LHCN-M2 (cell line): ENCODE results near the gene PTCRA. TPM values are rescaled to one million over a fixed set of nuclear protein-coding genes. Genes with fewer than 3 reads are reported as not detected.
"Not testable (repeated sequence)": the region's sequence is repeated elsewhere in the genome, so short reads cannot be mapped to it uniquely, and the experiment has no call there.

Experiments
- DNase-seq: peaks from one replicate; pipeline ENCODE4 v3.0.0-alpha.2; 2012; ENCODE audit warnings: low read depth
- total RNA-seq: library from RNA; depleted of rRNA; stranded (reverse); fragments of >200 nt; gene quantifications from 2 replicates; pipeline ENCODE4 v1.2.3, GENCODE V29; 2014

Gene PTCRA
- total RNA-seq, 1 experiment from 2014 or later = not detected

DNA sequence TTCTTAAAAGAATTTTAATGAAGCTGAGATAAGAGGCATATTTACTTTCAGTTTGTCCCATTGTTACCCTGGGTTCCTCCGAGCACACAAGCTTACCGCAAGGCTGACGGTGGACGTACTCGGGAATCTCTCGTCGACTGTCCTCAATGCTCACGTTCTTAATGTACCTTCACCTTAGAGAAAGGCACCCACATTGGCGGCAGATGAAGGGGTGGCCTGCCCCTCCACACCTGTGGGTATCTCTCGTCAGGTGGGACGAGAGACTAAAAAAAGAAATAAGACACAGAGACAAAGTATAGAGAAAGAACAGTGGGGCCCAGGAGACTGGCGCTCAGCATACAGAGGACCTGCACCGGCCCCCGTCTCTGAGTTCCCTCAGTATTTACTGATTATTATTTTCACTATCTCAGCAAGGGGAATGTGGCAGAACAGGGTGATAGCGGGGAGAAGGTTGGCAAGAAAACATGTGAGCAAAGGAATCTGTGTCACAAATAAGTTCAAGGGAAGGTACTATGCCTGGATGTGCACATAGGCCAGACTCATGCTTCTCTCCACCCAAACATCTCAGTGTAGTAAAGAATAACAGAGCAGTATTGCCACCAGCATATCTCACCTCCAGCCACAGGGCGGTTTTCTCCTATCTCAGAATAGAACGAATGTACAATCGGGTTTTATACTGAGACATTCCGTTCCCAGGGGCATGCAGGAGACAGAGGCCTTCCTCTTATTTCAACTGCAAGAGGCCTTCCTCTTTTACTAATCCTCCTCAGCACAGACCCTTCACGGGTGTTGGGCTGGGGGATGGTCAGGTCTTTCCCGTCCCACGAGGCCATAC lies 13.2 kb upstream of the PTCRA start:
- DNase-seq = not testable (repeated sequence)

DNA sequence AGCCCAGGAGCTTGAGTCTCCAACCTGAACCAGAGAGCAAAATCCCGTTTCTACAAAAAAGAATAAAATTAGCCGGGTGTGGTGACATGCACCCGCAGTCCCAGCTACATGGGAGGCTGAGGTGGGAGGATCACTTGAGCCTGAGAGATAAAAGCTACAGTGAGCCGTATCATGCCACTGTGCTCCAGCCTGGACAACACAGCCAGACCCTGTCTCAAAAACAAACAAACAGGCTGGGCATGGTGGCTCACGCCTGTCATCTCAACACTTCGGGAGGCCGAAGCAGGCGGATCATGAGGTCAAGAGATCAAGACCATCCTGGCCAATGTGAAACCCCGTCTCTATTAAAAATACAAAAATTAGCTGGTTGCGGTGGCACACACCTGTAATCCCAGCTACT lies 11.4 kb upstream of the PTCRA start:
- no peak for DNase-seq

DNA sequence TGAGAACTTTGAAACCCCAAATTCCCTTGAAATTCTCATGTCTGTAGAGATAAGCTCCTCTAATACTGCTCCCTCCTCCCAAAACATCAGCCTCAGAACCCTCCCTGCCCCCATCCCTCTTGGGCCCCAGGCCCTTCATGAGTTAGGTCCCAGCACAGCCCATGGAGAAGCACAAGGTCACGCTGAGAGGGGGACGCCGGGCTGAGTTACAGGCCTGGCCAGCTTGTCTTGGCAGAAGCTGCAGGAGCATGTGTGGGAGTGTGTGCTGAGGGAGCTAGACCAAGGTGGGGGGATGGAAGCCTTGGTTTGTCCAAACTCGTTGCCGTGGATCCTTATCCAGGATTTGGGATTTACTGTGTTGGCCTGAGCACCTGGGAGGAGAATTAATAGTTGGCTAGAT lies 8.5 kb upstream of the PTCRA start:
- no peak for DNase-seq

DNA sequence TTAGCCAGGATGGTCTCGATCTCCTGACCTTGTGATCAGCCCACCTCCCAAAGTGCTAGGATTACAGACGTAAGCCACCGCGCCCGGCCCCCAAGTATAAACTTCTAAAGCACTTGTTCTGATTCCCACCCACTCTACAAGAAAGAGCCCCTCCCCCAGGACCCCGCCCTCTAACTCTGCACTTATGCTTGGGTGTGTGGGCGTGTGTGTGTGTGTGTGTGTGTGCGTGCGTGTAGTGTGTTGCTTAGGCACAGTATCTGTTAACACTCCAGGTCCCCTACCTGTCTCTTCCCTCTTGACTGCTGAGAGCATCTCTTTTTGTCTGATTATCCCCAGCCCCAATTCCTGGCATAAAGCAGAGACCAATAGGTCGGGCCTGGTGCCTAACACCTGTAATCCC lies 6.0 kb upstream of the PTCRA start:
- no peak for DNase-seq

DNA sequence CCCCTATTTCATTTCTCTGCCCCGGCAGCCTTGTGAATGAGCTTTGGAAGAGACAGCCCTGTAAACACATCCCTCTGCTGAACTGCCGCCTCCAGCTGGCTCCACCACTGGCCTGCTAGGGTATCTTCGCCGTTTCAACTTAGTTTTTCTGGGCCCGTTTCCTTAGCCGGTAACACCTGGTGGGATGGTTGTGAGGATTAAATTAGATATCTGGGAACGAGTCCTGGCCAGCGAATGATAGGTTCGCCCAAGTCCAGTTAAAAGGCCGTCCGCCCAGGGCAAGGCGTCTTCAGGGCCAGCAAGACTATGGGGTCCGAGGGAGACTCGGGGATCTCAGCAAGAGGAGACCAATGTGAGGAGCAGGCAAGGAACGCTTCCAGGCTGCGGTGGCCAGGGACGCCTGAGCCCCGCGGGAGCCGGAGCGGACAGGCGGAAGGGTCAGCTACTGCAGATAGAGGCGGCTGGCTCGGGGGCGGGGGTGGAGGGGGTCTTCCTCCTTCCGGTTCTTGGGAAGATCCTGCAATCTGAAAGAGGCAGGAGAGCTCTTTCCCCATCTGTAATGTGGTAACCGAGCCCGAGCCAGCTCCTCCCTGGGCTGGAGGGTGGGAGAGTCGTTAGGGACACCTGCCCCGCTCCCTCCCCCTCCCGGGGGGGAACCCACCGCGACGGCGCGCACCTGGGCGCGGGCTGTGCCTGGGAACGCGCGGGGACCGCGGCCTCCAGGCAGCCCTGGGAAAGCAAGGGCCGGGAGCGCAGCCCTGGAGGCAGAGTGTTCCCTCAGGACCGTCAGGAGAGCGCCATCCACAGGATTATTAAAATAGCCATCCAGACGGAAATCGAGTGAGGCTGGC lies 4.5 kb upstream of the PTCRA start:
- no peak for DNase-seq

DNA sequence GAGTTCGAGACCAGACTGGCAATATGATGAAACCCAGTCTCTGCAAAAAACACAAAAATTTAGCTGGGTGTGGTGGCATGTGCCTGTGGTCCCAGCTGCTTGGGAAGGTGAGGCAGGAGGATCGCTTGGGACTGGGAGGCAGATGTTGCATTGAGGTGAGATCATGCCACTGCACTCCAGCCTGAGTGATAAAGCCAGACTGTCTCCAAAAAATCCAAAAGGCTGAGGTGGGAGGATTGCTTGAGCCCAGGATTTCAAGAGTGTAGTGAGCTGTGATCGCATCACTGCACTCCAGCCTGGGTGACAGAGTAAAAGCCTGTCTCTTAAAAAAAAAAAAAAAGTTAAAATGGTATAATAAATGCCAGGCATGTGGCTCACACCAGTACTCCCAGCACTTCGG lies 1.3 kb upstream of the PTCRA start:
- no peak for DNase-seq

DNA sequence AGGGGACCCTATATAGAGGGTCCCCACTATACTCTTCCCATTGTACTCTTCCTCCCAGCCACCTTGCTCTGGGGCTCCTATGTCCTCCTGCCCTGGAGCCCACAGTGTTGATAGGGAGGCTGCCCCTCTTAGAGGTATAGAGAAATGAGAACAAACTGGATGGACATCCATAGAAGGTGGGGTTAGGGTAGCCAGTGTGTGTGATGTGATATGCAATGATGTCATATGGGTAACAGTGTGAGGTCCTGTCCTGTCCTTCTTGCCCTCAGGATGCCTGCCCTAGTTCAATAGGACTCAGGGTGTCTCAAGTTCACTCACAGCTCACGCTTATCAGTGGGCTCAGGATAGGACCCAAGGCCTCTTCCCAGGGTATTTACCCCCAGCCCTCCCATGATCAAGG lies 435 bp downstream of the PTCRA start:
- no peak for DNase-seq

DNA sequence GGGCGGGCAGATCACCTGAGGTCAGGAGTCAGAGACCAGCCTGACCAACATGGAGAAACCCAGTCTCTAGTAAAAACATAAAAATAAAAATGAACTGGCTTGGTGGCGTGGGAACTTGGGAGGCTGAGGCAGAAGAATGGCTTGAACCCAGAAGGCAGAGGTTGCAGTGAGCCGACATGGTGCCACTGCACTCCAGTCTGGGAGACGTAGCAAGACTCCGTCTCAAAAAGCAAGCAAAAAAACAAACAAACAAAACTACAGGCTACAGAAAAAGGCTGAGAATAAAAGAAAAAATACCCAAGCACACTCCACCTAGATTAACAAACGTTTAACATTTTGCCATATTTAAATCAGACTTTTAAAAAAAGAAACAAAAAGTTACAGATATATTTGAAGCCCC lies 5.9 kb downstream of the PTCRA start:
- no peak for DNase-seq

DNA sequence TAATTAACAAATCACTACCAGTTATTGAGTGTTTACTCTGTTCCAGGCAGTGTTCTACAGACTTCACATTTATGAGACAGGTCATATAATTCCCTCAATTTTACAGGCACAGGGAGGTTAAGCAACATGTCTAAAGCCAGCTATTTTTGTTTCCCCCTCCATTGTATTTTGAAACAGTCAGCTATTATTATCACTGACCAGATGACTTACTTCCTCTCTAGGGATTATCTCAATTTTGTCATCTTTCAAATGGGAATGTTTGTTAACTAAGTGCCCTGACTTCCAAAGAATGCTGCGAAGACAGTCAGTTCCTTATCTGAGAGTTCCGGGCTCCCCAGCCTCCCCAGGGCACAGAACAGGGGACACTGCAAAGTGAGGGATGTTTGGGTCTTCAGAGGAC lies 7.8 kb downstream of the PTCRA start:
- DNase-seq = peak; percentile 18

DNA sequence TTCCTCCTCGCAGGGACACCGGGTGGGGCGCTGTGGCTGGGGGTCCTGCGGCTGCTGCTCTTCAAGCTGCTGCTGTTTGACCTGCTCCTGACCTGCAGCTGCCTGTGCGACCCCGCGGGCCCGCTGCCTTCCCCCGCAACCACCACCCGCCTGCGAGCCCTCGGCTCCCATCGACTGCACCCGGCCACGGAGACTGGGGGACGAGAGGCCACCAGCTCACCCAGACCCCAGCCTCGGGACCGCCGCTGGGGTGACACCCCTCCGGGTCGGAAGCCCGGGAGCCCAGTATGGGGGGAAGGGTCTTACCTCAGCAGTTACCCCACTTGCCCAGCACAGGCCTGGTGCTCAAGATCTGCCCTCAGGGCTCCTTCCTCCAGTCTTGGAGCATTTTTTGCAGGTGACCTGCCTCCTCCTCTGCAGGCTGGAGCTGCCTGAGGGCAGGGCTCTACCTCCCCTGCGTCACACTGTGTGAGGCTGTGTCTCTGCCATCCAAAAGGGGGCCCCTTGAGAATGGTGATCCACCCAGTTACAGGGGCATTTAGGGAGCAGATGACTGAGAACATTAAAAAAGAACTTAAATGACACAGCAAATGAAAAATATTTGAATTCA lies 9.5 kb downstream of the PTCRA start:
- DNase-seq = no peak

DNA sequence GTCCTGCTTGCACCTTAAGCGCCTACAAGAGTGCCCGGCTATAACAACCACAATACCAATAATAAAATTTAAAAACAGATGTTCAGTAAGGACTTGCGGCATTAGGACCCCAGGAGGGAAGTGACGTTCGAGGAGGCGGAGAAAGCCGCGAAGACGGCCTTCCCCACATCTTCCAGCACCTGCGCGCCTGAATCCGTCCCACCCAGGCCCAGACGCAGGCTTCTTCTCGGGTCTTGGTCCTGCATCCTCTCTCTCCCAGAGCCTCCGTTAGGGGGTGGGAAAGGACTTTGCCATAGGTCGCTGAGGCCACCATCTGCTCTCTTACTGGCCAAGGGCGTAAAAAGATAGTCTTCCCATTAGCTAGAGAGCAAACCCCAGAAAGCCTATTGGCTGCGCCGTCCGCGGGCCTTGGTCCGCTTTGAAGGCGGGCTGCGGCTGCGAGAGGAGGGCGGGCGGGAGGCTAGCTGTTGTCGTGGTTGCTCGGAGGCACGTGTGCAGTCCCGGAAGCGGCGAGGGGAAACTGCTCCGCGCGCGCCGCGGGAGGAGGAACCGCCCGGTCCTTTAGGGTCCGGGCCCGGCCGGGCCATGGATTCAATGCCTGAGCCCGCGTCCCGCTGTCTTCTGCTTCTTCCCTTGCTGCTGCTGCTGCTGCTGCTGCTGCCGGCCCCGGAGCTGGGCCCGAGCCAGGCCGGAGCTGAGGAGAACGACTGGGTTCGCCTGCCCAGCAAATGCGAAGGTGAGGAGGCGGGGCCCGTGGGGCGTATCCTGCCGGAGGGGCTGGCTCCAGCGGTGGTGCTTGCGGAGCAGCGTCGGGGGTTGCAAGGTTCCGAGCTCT lies 13.3 kb downstream of the PTCRA start, which contains the start of gene CNPY3:
Gene CNPY3 (plus strand): TSS at position 495 of the 835 bp plus-strand sequence. CDS start 91 bp downstream, at position 586.
- DNase-seq = peak; percentile 99

DNA sequence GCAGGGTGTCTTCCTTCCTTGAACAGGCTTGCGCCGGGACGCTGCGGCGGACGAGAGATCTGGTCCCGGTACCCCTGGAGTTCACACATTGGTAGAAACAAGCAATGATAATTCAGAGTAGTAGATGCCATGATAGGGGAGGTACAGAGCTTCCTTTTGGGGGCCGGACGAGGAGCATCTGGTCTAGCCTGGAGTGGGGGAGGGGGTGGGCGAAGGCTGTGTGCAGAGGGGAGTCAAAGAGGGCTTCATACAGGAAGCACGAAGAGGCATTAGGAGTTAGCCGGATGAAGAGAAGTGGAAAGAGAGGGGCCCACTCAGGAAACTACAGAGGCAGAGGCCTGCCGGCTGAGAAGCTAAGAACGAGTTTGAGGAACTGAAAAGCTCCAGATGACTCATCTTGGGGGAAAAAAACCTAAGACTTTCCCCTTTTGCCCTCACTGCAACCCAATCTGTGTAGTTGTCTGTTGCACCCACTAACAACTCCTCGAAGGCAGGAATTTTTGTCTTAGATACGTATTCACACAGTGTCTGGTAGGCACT lies 14.0 kb downstream of the PTCRA start:
- DNase-seq = peak; percentile 70

DNA sequence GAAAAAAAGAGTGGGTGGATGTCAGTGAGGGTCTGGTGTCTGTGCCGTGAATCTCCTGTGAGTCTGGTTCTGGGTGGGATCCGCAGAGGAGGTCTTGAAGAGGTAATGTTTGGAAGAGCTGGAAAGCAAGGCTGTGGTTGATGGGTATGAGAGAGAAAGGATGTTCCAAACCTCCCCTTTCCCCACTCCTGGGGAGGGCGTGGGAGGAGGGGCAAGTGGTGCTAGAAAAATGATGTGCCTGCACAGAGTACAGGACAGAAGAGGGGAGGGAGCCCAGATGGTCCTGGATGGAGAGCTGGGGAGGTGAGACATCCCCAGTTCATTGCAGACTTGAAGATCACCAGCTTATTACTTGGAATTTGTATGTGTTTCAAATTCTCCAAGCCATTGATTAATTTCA lies 16.6 kb downstream of the PTCRA start:
- DNase-seq = no peak

DNA sequence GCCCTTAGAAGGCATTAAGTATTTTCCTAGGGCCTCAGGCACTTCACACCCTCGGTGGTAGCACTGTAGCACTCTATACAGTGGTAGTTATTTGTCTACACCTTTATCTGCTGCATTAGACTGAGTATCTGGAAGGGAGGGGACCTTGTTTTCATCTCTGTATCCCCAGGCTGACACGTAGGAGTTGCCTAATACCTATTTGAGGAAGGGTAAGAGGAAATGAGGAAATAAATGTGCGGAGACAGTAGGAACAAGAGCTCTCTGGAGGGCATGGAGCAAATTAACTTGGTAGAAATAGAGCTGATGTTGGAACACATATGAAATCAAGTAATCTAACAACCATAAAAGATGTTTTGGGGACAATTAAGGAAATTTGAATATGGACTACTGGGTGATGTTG lies 17.4 kb downstream of the PTCRA start:
- DNase-seq = no peak

DNA sequence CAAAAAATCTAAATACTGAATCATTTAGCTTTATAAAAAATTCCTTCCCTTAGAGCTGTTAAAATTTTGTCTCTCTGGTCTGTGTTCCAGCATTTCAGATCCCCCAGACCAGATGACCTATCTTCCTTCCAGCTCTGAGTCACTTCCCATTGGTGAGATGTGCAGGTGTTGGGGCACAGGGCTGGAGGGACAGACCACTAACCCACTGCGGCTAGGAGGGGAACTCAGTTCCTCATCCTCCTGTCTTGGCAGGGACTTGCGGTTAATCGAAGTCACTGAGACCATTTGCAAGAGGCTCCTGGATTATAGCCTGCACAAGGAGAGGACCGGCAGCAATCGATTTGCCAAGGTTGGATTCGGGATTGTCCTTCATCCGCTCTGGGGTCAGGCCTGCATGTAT lies 19.5 kb downstream of the PTCRA start:
- no peak for DNase-seq

DNA sequence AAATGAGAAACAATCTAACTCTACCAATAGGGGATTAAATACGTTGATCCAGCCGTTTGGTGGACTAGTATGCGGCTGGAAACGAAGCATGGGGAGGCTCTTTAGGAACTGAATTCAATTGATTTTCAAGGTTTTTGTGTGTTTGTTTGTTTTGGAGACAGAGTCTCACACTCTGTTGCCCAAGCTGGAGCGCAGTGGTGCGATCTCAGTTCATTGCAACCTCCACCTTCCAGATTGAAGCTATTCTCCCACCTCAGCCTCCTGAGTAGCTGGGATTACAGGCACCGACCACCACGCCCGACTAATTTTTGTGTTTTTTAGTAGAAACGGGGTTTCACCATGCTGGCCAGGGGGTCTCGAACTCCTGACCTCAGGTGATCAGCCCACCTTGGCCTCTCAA lies 20.5 kb downstream of the PTCRA start:
- DNase-seq = no peak

DNA sequence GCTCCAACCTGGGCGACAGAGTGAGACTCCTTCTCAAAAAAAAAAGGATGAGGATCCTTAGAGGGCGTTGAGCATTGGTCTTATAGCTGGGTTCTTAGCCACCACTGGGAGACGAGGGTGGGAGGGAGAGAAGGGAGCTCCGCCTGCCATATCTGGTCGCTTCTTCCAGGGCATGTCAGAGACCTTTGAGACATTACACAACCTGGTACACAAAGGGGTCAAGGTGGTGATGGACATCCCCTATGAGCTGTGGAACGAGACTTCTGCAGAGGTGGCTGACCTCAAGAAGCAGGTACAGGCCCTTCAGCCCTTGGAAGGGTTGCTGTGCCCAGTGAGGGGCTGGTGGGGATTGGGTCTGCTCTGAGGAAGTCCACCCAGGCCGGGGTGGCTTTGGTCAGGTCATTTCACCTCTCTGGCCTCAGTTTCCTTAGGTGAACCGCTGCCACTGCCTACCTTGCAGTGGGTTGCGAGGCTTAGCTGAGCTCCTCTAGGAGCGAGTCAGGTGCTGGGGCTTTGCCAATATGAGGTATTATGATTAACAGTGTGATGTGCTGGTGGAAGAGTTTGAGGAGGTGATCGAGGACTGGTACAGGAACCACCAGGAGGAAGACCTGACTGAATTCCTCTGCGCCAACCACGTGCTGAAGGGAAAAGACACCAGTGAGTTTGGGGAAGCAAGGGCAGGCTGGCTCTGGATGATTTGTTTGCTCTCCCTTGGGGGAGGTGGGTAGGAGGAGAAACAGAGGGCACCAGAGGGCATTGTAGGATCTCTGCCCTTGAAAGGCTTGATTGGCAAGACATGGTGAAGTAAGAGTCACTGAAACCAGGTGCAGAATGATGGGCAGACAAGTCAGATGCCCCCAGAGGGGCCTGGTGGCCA lies 21.9 kb downstream of the PTCRA start:
- no peak for DNase-seq

DNA sequence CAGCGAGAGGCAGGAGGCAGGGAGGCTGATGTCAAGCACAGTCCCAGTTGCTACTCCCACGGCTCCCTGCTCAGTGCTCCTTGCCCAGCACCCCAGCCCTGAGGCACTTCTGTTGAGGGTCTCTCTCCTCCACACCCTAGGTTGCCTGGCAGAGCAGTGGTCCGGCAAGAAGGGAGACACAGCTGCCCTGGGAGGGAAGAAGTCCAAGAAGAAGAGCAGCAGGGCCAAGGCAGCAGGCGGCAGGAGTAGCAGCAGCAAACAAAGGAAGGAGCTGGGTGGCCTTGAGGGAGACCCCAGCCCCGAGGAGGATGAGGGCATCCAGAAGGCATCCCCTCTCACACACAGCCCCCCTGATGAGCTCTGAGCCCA lies 22.6 kb downstream of the PTCRA start:
- no peak for DNase-seq

DNA sequence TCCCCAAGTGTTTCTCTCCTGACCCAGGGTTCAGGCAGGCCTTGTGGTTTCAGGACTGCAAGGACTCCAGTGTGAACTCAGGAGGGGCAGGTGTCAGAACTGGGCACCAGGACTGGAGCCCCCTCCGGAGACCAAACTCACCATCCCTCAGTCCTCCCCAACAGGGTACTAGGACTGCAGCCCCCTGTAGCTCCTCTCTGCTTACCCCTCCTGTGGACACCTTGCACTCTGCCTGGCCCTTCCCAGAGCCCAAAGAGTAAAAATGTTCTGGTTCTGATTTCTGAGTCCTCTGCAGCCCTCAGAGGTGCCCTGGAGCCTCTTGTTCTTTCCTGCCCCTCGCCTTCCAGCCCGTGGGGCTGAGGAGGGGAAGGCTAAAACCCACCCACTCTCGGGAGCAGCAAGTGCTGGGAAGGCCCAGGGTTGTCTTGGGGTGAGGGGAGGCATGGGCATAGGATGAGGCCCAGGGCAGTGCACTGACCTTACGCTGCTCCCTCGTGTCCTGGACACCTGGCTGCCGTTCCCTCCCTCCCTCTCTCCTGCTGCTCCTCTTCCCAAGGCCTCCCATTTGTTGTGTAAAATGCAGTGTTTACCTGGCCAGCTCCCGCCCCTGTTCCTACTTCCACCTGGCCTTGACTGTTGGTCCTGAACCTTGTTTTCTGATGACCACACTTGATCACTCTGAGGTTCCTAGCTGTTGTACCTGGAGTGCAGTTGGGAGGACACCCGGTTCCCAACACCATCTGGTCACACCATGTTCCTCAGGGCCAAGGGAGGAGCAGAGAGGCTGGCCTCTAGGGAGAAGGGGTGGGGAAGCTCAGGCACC lies 23.3 kb downstream of the PTCRA start:
- no peak for DNase-seq
